HL-60 (cell line): ENCODE data around the gene TCEAL7.

Experiments used
- DNase-seq, 2 experiments: peaks; one replicate each; pipeline ENCODE4 v3.0.0-alpha.2; 2010 to 2020; ENCODE audit warnings: low read depth in 1 of 2, low spot score in 1 of 2
- H3K27ac ChIP-seq: fragments of 250-450 bp; sonication (Bioruptor Pico); replicated peaks from 2 replicates; pipeline ENCODE4 v1.5.1; 2020; ENCODE audit warnings: mild to moderate bottlenecking, moderate library complexity
- H3K27me3 ChIP-seq: fragments of 250-450 bp; sonication (Bioruptor Pico); 2 replicates; pipeline ENCODE4 v1.5.1; 2021; ENCODE audit warnings: mild to moderate bottlenecking, moderate library complexity; ENCODE audit not compliant: insufficient read depth, poor library complexity, severe bottlenecking
- H3K4me3 ChIP-seq: replicated peaks from 2 replicates; pipeline ENCODE4 v1.5.1; 2011; ENCODE audit warnings: mild to moderate bottlenecking, control low read depth, low read length; ENCODE audit not compliant: insufficient read depth
- GABPA ChIP-seq: IDR thresholded peaks from 2 replicates; pipeline ENCODE4 v1.6.1; 2012; ENCODE audit warnings: low read depth
- POLR2AphosphoS5 ChIP-seq: IDR thresholded peaks from 2 replicates; pipeline ENCODE4 v1.6.1; 2012; ENCODE audit warnings: low read depth
- SPI1 ChIP-seq: IDR thresholded peaks from 2 replicates; pipeline ENCODE4 v1.6.1; 2012; ENCODE audit warnings: low read depth, mild to moderate bottlenecking, borderline replicate concordance
- TF ChIP-seq, protein P1 (sequence below): IDR thresholded peaks from 2 replicates; pipeline ENCODE4 v1.6.1; 2012; ENCODE audit warnings: low read depth; ENCODE audit not compliant: insufficient replicate concordance
- TF ChIP-seq, protein P2 (sequence below): IDR thresholded peaks from one replicate; pipeline ENCODE4 v1.5.1; 2011; ENCODE audit warnings: low read length, control low read depth, inconsistent platforms; ENCODE audit not compliant: insufficient read depth

The TCEAL7 gene

DNA sequence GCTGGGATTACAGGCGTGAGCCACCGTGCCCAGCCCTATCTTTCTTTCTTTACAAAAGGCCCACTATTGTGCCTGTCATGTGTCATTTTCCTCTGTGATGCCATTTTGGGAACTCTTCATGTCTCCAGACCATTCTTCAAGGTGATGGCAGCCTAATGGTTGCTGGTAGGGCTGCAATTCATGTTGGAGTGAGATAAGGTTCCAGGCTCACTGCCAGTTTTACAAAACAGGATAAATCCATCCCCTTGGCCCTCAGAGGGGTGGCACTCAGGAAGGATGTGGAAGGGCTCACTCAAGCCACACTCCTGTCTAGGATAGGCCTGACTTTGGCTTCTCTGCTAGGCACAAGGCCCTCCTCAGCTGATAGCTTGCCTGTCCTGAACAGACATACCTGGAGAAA, 30.1 kb downstream of the TCEAL7 start:
- Histone ChIP-seq H3K27ac (no peak overlapping the region), H3K4me3 (no peak overlapping the region), H3K27me3 (peaks cover 10% of the 10 kb centered on the region)
- DNase-seq, result no peak
- TF ChIP-seq SPI1 (no peak), POLR2AphosphoS5 (no peak), GABPA (no peak)
- TF ChIP-seq, protein P1, sequence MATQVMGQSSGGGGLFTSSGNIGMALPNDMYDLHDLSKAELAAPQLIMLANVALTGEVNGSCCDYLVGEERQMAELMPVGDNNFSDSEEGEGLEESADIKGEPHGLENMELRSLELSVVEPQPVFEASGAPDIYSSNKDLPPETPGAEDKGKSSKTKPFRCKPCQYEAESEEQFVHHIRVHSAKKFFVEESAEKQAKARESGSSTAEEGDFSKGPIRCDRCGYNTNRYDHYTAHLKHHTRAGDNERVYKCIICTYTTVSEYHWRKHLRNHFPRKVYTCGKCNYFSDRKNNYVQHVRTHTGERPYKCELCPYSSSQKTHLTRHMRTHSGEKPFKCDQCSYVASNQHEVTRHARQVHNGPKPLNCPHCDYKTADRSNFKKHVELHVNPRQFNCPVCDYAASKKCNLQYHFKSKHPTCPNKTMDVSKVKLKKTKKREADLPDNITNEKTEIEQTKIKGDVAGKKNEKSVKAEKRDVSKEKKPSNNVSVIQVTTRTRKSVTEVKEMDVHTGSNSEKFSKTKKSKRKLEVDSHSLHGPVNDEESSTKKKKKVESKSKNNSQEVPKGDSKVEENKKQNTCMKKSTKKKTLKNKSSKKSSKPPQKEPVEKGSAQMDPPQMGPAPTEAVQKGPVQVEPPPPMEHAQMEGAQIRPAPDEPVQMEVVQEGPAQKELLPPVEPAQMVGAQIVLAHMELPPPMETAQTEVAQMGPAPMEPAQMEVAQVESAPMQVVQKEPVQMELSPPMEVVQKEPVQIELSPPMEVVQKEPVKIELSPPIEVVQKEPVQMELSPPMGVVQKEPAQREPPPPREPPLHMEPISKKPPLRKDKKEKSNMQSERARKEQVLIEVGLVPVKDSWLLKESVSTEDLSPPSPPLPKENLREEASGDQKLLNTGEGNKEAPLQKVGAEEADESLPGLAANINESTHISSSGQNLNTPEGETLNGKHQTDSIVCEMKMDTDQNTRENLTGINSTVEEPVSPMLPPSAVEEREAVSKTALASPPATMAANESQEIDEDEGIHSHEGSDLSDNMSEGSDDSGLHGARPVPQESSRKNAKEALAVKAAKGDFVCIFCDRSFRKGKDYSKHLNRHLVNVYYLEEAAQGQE, result no peak
- TF ChIP-seq, protein P2, sequence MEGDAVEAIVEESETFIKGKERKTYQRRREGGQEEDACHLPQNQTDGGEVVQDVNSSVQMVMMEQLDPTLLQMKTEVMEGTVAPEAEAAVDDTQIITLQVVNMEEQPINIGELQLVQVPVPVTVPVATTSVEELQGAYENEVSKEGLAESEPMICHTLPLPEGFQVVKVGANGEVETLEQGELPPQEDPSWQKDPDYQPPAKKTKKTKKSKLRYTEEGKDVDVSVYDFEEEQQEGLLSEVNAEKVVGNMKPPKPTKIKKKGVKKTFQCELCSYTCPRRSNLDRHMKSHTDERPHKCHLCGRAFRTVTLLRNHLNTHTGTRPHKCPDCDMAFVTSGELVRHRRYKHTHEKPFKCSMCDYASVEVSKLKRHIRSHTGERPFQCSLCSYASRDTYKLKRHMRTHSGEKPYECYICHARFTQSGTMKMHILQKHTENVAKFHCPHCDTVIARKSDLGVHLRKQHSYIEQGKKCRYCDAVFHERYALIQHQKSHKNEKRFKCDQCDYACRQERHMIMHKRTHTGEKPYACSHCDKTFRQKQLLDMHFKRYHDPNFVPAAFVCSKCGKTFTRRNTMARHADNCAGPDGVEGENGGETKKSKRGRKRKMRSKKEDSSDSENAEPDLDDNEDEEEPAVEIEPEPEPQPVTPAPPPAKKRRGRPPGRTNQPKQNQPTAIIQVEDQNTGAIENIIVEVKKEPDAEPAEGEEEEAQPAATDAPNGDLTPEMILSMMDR, result no peak

GRCh38 chrX:103360916-103361315, 30.9 kb downstream of the TCEAL7 start:
- H3K4me3 ChIP-seq, result no peak overlapping the region
- peaks cover 8% of the 10 kb centered on the region for H3K27me3 ChIP-seq
- no peak overlapping the region for H3K27ac ChIP-seq
- TF ChIP-seq, protein P2, result no peak
- TF ChIP-seq POLR2AphosphoS5 (no peak), SPI1 (no peak), GABPA (no peak)
- TF ChIP-seq, protein P1, result no peak
- DNase-seq, result no peak

DNA sequence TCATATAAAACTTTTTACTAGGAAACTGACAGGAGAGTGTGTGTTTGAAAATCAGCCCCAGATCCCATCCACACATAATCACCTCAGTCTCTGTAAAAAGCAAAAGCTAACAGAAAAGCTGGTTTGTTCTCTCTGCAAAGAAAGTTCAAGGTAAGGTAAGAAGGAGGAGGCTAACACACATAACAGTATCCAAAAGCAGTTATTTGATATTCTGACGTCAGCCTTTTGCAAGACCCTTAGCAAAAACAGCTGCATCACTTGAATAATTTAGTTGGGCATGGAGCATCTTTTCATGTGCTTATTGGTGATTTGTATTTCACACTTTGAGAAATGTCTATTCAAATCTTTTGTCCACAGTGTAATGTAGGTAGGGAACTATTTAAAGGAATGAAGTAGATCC, 31.8 kb downstream of the TCEAL7 start:
- Histone ChIP-seq H3K4me3 (no peak overlapping the region), H3K27me3 (peaks cover 8% of the 10 kb centered on the region), H3K27ac (no peak overlapping the region)
- no peak for TF ChIP-seq POLR2AphosphoS5
- TF ChIP-seq, protein P1, result no peak
- TF ChIP-seq, protein P2, result no peak
- TF ChIP-seq GABPA, result no peak
- TF ChIP-seq SPI1, result no peak
- DNase-seq, result no peak
